HEK293T (cell line): ENCODE results near the gene CDRT15.

ENCODE experiments used
- BHLHE40 ChIP-seq: fragments of 450-650 bp; IDR thresholded peaks from 2 replicates; pipeline ENCODE4 v1.6.1; 2016; ENCODE audit warnings: mild to moderate bottlenecking, moderate library complexity, borderline replicate concordance
- ELF4 ChIP-seq: fragments of 450-650 bp; IDR thresholded peaks from 2 replicates; pipeline ENCODE4 v1.6.1; 2017; ENCODE audit warnings: antibody characterized with exemption
- FOXM1 ChIP-seq: fragments of 450-650 bp; IDR thresholded peaks from 2 replicates; pipeline ENCODE4 v1.6.1; 2017; ENCODE audit warnings: mild to moderate bottlenecking, borderline replicate concordance
- HDGF ChIP-seq: fragments of 450-650 bp; IDR thresholded peaks from 2 replicates; pipeline ENCODE4 v1.6.1; 2017; ENCODE audit warnings: antibody characterized with exemption, borderline replicate concordance
- L3MBTL2 ChIP-seq: fragments of 450-650 bp; conservative IDR thresholded peaks from 2 replicates; pipeline ENCODE4 v1.6.1; 2016; ENCODE audit warnings: mild to moderate bottlenecking
- ZNF384 ChIP-seq: fragments of 450-650 bp; IDR thresholded peaks from 2 replicates; pipeline ENCODE4 v1.6.1; 2016

DNA sequence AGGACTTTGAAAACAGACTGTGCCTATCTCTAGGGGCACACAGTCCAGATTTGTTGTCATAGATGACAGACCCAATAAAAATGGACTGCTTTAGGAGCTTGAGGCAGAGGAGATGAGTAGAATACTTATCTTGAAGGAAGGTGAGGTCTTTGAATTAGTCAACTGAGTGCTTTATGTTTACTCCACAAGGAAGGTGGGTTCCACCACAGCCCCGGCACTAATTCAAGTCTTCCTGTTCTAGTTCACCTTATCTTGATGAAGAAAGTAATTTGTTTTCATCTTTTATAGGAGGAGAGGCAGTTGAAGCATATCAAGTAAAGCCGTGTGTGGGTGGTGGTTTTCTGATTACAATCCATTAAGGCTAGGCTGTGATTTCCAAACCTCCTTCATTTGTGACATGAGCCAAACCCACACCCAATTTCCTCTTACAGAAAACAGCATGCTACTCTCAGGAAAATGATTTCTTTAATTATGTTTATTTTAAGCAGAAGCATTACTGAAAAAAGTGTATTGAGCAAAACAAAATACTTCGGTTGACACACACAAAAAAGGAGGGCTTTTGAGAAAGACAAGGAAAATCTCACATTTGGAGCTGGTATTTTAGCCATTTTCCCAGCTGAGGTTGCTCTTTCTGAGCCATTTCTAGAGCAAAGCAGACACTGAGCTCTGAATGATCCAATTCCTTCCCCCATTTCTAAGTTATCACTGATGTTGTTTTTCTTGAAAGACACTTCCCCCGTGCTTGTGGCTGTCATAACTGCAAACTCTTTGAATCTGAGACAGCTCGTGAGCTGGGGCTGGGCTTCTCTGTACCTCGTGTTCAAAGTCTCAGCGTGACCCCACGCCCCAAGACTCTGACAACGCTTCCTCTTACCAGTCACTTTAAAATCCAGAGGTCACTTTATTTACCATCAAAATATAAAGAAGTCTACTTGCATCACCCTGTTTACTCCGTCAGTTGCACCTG lies 35.4 kb downstream of the CDRT15 start:
- TF ChIP-seq L3MBTL2: no peak
- TF ChIP-seq BHLHE40: no peak
- no peak for TF ChIP-seq ELF4
- no peak for TF ChIP-seq ZNF384
- no peak for TF ChIP-seq HDGF
- no peak for TF ChIP-seq FOXM1
